ENCODE results near the gene UBALD1. TPM values are rescaled to one million over a fixed set of nuclear protein-coding genes. Genes with fewer than 3 reads are reported as not detected.

UBALD1 gene
- total RNA-seq, 1 donor from 2014 or later = 27.2 TPM

GRCh38 chr16:4646773-4647643, 32.3 kb upstream of the UBALD1 start:
- no peak for DNase-seq (ENCODE audit: low spot score)

DNA sequence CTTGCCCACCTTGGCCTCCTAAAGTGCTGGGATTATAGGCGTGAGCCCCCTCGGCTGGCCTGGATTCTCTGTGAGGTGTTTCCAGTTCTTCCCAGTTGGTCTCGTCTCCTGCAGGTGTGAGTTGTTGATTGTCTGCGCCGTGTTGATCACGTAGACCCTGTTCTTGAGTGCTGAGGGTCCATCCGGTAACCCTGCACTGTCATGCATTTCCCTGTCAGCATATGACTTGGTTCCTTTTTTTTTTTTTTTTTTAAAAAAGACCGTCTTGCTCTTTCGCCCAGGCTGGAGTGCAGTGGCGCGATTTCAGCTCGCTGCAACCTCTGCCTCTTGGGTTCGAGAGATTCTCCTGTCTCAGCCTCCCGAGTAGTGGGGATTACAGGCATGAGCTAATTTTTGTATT, 27.2 kb upstream of the UBALD1 start:
- DNase-seq (ENCODE audit: low spot score) = no peak

- no peak for DNase-seq (ENCODE audit: low spot score)
Observed at GRCh38 chr16:4641306-4641687, 26.6 kb upstream of the UBALD1 start.

DNA sequence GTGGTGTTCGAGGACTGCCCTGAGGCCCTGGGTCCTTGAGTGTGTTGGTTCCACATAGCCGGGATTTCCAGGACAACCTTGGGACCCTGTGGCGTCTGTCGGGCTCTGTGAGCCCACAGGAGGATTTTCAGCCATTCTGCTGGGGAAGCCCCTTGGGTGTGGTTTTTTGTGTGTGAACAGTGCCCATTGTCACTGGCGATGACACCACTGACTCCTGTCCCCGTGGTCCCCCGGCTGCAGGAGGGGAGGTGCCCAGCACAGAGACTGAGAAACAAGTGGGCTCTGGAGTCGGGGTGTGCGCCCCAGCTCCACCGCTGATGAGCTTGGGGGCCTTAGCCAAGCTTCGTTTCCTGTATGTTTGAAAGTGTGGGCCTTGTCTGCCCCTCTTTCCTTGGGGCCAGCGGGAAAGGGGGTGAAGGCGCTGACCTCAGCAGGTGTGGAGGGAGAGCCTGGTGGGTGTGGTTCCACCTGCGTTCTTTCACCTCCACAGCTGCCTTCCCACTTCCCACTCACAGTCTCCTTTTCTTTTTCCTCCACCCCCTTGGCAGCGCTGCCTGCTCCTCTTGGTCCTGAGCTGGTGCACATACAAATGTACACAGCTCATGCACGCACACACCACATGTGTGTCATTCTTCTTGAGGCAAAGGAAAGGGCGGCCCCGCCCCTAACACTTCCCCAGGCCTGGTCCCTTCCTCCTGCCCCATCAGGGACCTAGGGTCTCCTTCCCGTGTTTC, 26.1 kb upstream of the UBALD1 start:
- DNase-seq (ENCODE audit: low spot score) = no peak

- DNase-seq (ENCODE audit: low spot score) = no peak
Observed at GRCh38 chr16:4639899-4640509, 25.3 kb upstream of the UBALD1 start.

DNA sequence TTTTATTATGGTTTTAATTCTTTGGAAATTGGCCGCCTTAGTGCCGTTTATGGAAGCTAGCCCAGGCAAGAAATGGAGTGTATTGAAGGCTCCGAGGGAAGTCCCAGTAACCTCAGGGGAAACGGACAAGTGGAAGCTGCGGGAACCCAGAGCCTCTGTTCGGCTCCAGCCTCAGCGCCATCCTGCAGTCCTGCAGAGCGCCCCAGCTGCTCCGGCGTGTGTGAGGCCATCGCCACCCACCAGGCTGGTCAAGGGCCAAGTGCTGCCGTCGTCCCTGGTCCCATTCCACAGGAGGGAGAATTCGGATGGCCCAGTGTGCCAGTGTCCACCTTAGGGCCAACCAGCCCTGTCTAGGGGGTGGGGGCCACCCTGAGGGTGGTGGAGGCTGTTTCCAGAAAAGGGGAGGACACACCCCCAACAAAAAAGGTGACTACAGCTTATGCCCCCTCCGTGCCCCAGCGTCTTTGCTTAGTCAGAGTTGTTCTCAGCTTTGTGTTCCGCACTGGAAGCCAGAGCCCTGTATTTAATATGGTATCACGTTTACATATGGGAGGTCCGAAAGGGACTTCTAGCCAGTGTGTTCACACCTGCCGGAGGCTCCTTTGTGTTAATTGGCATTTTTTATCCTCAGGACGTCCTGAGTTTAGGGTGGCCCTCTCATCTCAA, 22.9 kb upstream of the UBALD1 start:
- DNase-seq (ENCODE audit: low spot score) = no peak

DNA sequence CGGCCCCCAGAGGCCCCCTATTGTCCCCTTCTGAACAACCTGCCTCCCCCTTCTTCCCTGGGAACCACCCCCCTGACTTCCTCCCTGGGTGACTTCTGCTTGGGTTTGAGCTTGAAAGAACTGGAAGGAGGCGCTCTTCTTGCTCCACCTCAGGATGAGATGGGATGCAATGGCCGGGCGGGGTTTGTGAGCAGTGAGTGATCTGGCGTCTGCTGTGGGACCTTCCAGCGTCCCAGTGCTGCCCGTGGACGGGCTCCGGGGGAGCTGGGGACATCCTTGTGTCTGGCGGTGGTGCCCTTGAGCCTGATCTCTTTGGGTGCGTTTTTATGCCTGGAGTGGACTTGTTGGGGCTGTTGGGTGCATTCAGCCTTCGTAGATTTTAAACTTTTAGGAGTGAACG, 21.5 kb upstream of the UBALD1 start:
- DNase-seq (ENCODE audit: low spot score) = no peak

DNA sequence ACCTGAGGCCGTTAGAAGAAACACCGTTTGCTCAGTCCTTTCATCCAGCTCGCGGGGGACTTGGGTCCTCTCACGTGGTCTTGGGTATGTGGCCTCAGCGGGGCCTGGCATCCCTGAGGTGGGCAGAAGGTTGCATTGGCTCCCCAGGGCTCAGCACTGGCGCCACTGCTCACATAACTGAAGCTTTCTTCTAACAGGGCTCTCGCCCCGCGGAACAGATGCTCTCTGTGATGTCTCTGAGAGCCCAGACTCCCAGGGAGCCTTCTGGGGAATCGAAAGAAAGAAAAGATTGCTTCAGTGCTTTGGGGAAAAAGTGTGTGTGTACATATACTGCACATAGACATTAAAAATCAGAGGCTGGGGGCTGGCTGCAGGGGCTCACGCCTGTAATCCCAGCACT, 20.1 kb upstream of the UBALD1 start:
- DNase-seq (ENCODE audit: low spot score) = no peak

- DNase-seq (ENCODE audit: low spot score) = no peak
Observed at GRCh38 chr16:4633910-4634635, 19.4 kb upstream of the UBALD1 start.

DNA sequence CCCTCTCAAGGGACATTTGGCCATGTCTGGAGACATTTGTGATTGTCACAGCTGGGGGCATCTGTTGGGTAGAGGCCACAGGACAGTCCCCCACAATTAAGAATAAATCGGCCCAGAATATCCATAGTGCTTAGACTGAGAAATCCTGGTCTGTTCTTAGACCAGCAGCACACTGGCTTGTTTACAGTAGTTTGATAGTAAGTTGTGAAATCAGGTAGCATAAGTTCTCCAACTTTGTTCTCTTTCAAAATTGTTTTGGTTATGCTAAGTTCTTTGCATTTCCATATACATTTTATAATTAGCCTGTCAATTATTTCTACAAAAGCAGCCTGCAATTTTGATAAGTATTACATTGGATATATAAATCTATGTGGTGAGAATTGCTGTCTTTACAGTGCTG, 16.8 kb upstream of the UBALD1 start:
- no peak for DNase-seq (ENCODE audit: low spot score)

GRCh38 chr16:4628283-4628682, 13.6 kb upstream of the UBALD1 start:
- DNase-seq (ENCODE audit: low spot score) = no peak

DNA sequence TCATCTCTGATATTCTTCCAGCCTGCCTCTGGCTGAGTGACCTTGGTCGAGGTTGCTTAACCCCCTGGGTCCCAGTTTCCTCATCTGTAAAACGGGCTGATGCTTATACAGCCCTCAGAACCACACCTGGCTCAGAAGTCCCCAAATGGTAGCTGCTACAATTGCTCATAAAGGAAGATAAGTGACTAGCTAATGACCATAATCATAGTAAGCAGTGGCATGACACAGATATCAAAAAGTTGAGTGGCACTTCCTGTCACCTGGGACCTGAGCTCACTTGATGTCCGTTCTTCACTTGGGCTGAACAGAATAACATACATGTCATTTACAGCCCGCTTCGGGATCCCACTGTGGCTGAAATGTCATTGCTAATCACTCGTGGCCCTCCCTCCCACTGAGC, 11.7 kb upstream of the UBALD1 start:
- no peak for DNase-seq (ENCODE audit: low spot score)

- no peak for DNase-seq (ENCODE audit: low spot score)
Observed at GRCh38 chr16:4625560-4626159, 11.0 kb upstream of the UBALD1 start.

DNA sequence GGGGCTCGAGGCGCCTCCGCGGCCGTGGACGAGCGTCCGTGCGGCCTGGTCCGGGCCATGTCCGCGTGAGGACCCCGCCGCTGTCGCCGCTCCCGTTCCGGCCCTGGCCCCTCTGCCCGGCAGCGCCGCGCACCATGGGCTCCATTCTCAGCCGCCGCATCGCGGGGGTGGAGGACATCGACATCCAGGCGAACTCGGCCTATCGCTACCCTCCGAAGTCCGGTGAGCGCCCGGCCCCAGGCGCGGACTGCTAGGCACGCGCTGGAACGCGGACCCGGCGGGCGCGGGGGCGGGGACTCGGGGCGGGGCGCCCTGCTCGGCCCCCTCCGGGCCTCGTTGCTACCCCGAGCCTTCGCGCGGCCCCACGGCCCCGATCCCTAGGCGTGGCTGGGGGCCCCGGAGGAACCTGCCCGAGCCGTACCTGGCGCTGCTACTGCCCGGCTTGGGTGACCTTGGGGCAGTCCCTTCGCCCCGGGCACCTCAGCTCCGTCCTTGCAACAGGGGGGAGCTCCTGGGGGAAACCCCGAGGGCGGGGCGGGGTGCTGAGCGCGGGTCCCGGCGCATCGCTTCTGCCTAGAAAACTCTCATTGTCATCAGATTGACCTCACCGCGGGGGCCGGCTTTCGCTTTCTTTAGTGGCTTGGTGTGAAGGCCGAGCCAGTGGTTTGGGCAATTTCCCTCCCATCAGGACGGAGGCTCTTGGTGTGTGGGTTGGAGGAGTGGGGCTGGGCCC, 10.3 kb upstream of the UBALD1 start:
- peak; percentile 68 for DNase-seq (ENCODE audit: low spot score)

- DNase-seq (ENCODE audit: low spot score) = peak; percentile 96
Observed at GRCh38 chr16:4624015-4624826, 9.5 kb upstream of the UBALD1 start, which contains the start of gene MGRN1. MGRN1 (plus strand) TSS chr16:4624826; CDS start chr16:4624961, 135 bp downstream.

DNA sequence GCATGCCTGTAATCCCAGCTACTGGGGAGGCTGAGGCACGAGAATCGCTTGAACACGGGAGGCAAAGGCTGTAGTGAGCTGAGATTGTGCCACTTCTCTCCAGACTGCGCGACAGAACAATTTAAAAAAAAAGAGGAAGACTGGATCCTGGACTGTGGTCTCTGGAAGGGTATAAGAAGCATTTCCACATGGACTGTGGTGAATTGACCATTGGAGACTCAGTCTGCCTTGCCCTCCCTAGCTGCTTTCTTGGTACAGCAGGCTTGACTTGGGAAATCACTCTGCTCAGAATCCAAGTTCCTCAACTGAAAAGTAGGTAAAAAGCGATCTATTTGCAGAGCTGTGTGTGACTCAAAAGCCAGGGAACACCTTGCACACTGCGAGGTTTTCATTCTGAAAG, 8.9 kb upstream of the UBALD1 start:
- DNase-seq (ENCODE audit: low spot score) = no peak

DNA sequence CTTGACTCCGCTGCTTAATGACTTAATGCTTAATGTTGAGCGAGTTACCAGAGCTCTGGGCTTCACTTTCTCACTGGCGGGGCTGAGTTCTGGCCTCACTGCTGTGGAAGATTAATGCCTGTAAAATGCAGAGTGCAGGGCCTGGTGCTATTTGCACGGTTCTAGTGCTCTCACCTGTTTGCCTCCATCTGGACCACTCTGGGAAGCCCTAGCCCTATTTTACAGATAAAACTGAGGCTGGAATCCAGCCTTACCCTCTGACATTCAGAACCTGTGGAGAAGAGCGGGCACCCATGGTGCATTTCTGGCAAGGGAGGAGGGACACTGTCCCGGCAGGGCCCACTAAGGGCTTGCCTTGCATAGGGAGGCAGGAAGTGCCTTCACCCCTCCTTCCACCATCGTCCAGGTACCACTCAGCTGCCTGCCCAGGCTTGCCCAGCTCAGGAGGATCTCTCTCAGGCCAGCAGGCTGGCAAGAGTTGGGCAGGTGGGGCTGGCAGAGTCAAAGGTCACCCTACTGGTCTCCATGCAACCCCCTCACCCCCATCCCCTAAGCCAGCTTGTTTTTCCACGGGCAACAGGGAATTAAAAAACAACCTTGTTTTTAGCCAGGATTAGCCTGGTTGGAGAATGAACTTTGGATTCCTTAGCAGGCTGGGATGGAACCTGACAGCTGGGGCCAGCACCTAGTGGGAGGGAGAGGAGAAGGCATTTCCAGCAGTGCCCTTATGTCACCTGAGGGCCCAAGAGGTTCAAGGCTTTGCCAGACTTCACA, 4.1 kb upstream of the UBALD1 start:
- DNase-seq (ENCODE audit: low spot score) = peak; percentile 71

GRCh38 chr16:4617880-4618279, 3.2 kb upstream of the UBALD1 start:
- no peak for DNase-seq (ENCODE audit: low spot score)
